ENCODE measurements around the gene MLLT3. TPM values are rescaled to one million over a fixed set of nuclear protein-coding genes. Genes with fewer than 3 reads are reported as not detected.

Gene MLLT3
- total and polyA plus RNA-seq, 2 donors (not counting 3 experiments of a cell fraction or from before 2014, with no cell fraction given), result 6.1 to 10.0 TPM

- intact Hi-C loops (cut with micrococcal nuclease), result no loop called here
- no TSS peak for BruUV-seq (replicated peaks)
- no peak overlapping the region for H3K27ac ChIP-seq (ENCODE audit: insufficient read depth, low read depth, low read length)
- H3K36me3 ChIP-seq (ENCODE audit: control insufficient read depth in 2 of 2, extremely low read depth in 1 of 2, insufficient read depth in 2 of 2, low read length in 2 of 2), result no peaks in the 10 kb centered on the region
- DNase-seq (ENCODE audit: low read depth, low spot score) (no peak), FAIRE-seq (no peak)
- no peak overlapping the region for H3K9ac ChIP-seq (replicated peaks; ENCODE audit: extremely low read depth, insufficient read depth, low read length)
- H3K9me1 ChIP-seq (replicated peaks; ENCODE audit: control insufficient read depth, extremely low read depth, insufficient read depth, low read length), result no peaks in the 10 kb centered on the region
- CTCF ChIA-PET, result no interaction called here
- no peaks in the 10 kb centered on the region for H4K20me1 ChIP-seq (replicated peaks; ENCODE audit: control insufficient read depth, extremely low read depth, insufficient read depth, low read length)
- no peaks in the 10 kb centered on the region for H3K27me3 ChIP-seq (ENCODE audit: control insufficient read depth in 2 of 2, insufficient read depth in 2 of 2, low read length in 2 of 2)
- H2AFZ ChIP-seq (ENCODE audit: low read depth, low read length), result no peak overlapping the region
- dilution Hi-C loops (cut with MboI; ENCODE audit: extremely low pct_ligation_motif_present, low sequenced_read_pairs), result no loop called here
- POLR2A ChIA-PET, result no interaction called here
- no peak overlapping the region for H3K4me3 ChIP-seq (replicated peaks in 1 of 3; ENCODE audit: insufficient read depth in 1 of 3, low read depth in 1 of 3, low read length in 3 of 3)
- H3K79me2 ChIP-seq (ENCODE audit: control insufficient read depth, insufficient read depth, low read length), result no peaks in the 10 kb centered on the region
- no peaks in the 10 kb centered on the region for H3K9me3 ChIP-seq (replicated peaks; ENCODE audit: control insufficient read depth, insufficient read depth, low read length)
- no peak overlapping the region for H3K4me2 ChIP-seq (ENCODE audit: insufficient read depth, low read length)
- TF ChIP-seq POLR2AphosphoS5 (IDR thresholded peaks at IDR 0.05; ENCODE audit: insufficient read depth, low read depth, low read length), result no peak
- TF ChIP-seq FOS (IDR thresholded peaks at IDR 0.05; ENCODE audit: borderline replicate concordance, insufficient read depth, low read length), result no peak
- TF ChIP-seq MYC (IDR thresholded peaks at IDR 0.05; ENCODE audit: low read depth, low read length), result no peak
- TF ChIP-seq EZH2 (IDR thresholded peaks at IDR 0.05; ENCODE audit: borderline replicate concordance, low read depth, low read length, severe bottlenecking), result no peak
- no peak for TF ChIP-seq POLR2A (IDR thresholded peaks at IDR 0.05; ENCODE audit: low read depth, low read length)
- no peak for TF ChIP-seq CTCF (IDR thresholded peaks at IDR 0.05; ENCODE audit: extremely low read depth in 1 of 2, insufficient read depth in 1 of 2, low read depth in 1 of 2, low read length in 2 of 2)
- no peak for TF ChIP-seq JUN (IDR thresholded peaks at IDR 0.05; ENCODE audit: borderline replicate concordance, insufficient read depth, insufficient read length, low read depth)
- TF ChIP-seq MAX (IDR thresholded peaks at IDR 0.05; ENCODE audit: insufficient read depth, insufficient read length), result no peak
- TF ChIP-seq GATA2 (IDR thresholded peaks at IDR 0.05; ENCODE audit: insufficient read depth, insufficient read length, low read depth, low read length), result no peak
- H3K4me1 ChIP-seq (ENCODE audit: control insufficient read depth, extremely low read depth, insufficient read depth, low read length), result no peaks in the 10 kb centered on the region
Observed at GRCh38 chr9:20598367-20598766, 23.9 kb downstream of the MLLT3 start.

Data from endothelial cell of umbilical vein (primary cell).